ENCODE results near the gene GHRHR. TPM values are rescaled to one million over a fixed set of nuclear protein-coding genes. Genes with fewer than 3 reads are reported as not detected.

GHRHR gene
- total RNA-seq, 1 experiment from 2014 or later, result not detected

GRCh38 chr7:31003097-31003496 is 39.3 kb downstream of the GHRHR start:
- no peak for DNase-seq (ENCODE audit: low spot score)

DNA sequence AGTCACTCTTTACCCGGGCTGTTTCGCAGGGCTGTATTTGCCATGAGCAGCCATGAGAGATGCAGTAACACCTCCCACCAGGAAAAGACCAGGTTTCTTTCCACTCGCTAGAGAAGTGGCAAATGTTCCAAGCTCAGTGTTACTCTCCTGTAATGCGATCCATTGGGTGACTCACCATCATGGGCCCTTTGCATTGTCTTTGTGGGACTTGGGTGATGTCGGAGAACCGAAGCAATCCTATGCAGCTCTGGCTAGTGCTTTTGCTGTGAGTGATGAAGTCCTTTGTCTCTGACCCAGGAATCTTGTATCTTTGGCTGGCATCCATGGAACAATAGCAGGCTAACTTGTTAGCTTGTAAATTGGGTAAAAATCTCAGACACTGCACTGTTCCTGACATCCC is 40.0 kb downstream of the GHRHR start:
- no peak for DNase-seq (ENCODE audit: low spot score)

DNA sequence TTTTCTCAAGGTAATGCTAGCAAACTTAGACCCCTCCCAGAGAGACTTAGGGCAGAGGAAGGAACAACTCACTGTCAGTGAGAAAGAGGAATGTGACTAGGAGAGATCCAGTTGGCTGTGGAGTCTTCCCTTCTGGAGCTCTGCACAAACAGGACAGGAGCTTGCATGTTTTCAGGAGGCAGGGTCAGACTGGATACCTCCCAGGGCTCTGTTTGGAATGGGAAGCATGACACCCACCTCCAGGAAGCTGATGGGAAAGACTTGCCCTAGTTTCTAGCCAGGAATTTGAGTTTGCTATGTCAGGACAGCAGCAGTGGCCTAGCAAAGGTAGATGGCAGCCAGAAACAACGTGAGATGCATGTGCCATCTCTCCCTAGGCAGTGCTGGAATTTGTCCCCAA is 40.6 kb downstream of the GHRHR start:
- DNase-seq (ENCODE audit: low spot score), result no peak

GRCh38 chr7:31006857-31007256 is 43.1 kb downstream of the GHRHR start:
- no peak for DNase-seq (ENCODE audit: low spot score)

DNA sequence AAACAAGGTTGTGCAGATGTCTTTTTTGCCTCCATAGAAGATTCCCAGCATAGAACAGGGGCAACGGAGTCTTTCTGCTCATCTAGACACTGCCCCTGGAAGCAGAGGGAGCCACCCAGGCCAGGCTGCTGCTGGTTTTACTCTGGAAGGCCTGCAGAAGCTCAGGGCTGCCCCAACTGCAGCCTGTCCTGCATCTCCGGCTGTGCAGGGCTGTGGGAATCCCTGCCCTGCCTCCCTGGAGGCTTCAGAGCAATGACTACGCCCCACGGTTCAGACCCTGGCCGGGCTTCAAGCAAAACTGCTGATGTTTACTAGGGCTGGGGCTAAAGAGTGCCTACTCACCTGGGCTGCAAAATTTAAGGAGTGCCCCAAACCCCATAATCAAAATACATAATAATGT is 43.9 kb downstream of the GHRHR start:
- DNase-seq (ENCODE audit: low spot score), result no peak

GRCh38 chr7:31014826-31015225 is 51.1 kb downstream of the GHRHR start:
- DNase-seq (ENCODE audit: low spot score), result no peak

GRCh38 chr7:31017032-31017675 is 53.4 kb downstream of the GHRHR start:
- no peak for DNase-seq (ENCODE audit: low spot score)

DNA sequence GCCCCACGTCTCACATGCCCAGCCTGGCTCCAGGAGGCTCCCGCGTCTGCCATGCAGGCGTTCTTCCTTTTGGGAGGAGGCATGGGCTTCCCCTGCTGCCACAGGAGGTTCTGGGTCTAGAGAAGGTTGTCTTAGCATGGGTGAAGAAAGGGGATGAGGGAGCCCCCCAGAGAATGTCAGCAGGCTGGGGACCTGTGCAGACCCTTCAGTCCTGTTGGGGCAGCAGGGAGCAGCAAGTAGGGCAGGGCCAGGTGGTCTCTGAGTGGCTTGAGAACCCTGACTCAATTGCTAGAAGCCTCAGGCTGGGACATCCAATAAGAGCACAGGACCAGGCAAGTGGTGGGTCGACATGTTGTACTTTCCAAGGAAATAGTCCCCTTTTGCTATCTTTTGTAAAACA is 54.0 kb downstream of the GHRHR start:
- DNase-seq (ENCODE audit: low spot score), result no peak

DNA sequence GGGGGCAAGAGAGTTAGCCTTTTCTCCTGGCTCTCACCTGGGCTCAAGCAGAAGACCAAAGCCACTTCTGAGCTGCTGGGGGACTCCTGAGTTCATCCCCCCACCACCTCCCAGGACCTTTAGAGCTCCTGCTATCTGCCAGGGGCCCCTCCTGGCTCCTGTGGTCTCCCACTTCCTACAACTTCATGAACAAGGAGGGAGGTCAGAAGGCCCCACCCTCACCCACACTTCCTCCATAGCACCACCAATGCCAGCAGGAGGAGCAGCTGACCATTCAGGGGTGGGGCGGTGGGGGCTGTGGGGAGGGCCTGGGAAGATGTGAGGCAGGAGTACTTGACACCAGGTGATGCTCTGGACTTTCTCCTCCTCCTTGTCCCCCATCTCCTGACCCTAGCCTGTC is 55.8 kb downstream of the GHRHR start:
- DNase-seq (ENCODE audit: low spot score), result no peak

DNA sequence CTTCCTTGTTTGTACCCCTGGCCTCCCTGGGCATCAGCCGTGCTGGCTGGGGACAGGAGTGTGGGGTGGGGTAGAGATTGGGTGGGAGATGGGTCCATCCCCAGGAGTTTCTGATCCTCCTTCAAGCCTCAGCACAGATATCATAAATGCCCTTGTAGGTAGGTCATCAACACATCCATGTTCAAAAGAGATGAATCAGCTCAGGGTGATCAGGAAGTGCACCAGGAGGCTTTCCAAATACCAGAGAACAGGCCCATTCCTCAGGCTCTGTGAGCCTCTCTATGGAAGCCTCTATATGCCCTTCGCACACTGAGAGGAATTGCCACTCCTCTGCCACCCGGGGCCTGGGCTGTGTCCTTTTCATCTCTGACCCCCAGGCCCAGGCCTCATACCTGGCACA is 56.4 kb downstream of the GHRHR start:
- no peak for DNase-seq (ENCODE audit: low spot score)

DNA sequence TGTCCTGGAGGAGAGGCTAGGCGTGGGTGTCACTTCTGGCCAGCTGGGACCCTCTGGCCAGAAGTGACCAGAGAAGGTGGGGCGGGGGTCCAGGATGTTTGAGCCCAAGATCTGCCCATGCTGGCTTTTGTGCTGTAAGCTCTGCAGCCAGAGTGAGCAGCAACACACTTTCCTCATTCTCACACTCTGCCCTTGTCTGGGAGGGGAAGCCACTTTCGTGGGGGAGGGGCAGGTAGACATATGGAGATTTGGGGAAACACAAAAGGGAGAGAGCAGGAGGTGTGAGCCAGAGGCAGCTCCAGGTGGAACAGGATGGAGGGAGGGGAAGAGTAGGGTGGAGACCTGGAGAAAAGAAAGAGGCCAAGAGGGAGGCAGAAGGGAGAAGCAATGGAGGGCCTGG is 56.9 kb downstream of the GHRHR start:
- DNase-seq (ENCODE audit: low spot score), result no peak

DNA sequence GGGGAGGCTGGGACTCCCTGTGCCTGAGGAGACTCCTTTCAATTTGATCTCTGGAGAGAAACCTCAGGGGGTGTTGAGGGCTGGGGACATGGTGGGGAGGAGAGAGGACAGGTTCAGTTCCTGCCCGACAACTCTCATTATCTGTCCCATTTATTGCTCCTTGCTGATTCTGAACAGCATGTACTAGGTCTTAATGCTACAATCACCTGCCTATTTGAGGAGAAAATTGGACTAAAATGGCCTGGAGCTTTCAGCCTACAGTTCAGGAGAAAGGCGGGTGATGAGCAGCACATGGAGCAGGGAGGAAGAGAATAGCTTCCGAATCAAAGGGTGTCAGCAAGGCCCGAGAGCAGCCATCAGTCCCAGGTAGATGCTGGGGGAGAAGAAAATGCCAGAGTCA is 58.4 kb downstream of the GHRHR start:
- no peak for DNase-seq (ENCODE audit: low spot score)

DNA sequence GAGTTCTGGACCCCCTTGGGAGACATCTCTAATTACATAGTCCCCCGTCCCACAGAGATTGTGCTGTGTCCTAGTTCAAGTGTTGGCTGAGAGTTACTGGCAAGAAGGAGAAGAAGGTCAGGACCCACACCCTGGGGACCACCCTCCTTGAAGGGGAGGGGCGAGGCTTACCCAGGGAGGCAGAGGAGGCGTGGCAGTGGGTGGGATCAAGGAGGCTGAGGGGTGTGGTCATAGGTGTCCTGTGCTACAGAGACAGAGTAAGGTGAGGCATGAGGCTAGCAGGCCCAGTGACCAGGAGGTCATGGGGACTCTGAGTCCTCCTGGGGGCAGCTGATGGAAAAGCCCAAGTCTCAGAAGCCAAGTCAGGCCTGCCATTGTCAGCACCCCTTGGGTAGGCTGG is 59.0 kb downstream of the GHRHR start:
- DNase-seq (ENCODE audit: low spot score), result no peak

GRCh38 chr7:31023877-31024276 is 60.1 kb downstream of the GHRHR start:
- no peak for DNase-seq (ENCODE audit: low spot score)

GRCh38 chr7:31027161-31027965 is 63.6 kb downstream of the GHRHR start:
- DNase-seq (ENCODE audit: low spot score), result no peak

DNA sequence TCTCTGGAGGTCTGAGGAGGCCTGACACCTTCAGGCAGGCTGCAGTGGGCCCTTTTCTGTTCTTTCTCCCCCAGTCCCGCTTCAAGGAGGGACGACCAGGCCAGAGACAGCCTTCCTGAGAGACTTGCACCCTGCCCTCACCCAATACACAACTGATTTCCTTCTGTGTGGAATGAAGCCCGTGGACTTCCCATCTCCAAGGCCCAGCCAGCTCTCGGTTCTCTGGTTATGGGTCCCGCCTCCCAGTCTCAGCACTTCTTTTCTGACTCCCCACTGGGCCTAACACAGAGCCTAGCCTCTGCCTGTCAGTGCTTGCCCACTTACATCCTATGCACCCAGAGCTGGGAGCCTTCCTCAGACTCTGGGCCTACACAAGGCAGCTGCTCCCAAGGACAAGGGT is 64.3 kb downstream of the GHRHR start:
- DNase-seq (ENCODE audit: low spot score), result no peak

- no peak for DNase-seq (ENCODE audit: low spot score)
These were observed 64.8 kb downstream of the GHRHR start for GRCh38 chr7:31028417-31028992.

Other genes with a start within 250 kb of the GHRHR start
- not detected in 2 replicates for gene INMT, start 211.8 kb upstream of the GHRHR start, total RNA-seq (2014; rRNA removed; shearing (Covaris generic))
- gene MINDY4, start 192.5 kb upstream of the GHRHR start, total RNA-seq (2014; rRNA removed; shearing (Covaris generic)), result 3.5 TPM in 2 replicates
- 8.2 and 9.8 TPM in 2 replicates for gene AQP1, start 52.1 kb upstream of the GHRHR start, total RNA-seq (2014; rRNA removed; shearing (Covaris generic))
- not detected in 2 replicates for gene ADCYAP1R1, start 88.4 kb downstream of the GHRHR start, total RNA-seq (2014; rRNA removed; shearing (Covaris generic))